HG02798 (cell line): ENCODE data around the gene GAPVD1.

ENCODE experiments used
- ATAC-seq: cut with Tn5 transposase; IDR thresholded peaks from one replicate; pipeline ENCODE4 v1.9.1; 2021; ENCODE audit warnings: mild to moderate bottlenecking; ENCODE audit not compliant: unreplicated experiment, poor library complexity

GAPVD1 gene

GRCh38 chr9:125361837-125362531 is 100.4 kb downstream of the GAPVD1 start:
- ATAC-seq = no peak

- no peak for ATAC-seq
Observed at GRCh38 chr9:125366676-125367075, 105.0 kb downstream of the GAPVD1 start.

- no peak for ATAC-seq
Observed at GRCh38 chr9:125370786-125371185, 109.2 kb downstream of the GAPVD1 start.

GRCh38 chr9:125372441-125373226 is 111.0 kb downstream of the GAPVD1 start:
- no peak for ATAC-seq

GRCh38 chr9:125374443-125375309 is 113.0 kb downstream of the GAPVD1 start:
- peak; percentile 69 for ATAC-seq

GRCh38 chr9:125375820-125376219 is 114.2 kb downstream of the GAPVD1 start:
- no peak for ATAC-seq

- no peak for ATAC-seq
Observed at GRCh38 chr9:125376261-125377226, 114.9 kb downstream of the GAPVD1 start.

- ATAC-seq = no peak
Observed at GRCh38 chr9:125377584-125378250, 116.1 kb downstream of the GAPVD1 start.

- no peak for ATAC-seq
Observed at GRCh38 chr9:125378778-125379177, 117.2 kb downstream of the GAPVD1 start.

- no peak for ATAC-seq
Observed at GRCh38 chr9:125379208-125379607, 117.6 kb downstream of the GAPVD1 start.

- no peak for ATAC-seq
Observed at GRCh38 chr9:125380406-125380805, 118.8 kb downstream of the GAPVD1 start.

GRCh38 chr9:125387861-125388524 is 126.4 kb downstream of the GAPVD1 start:
- ATAC-seq = no peak

- no peak for ATAC-seq
Observed at GRCh38 chr9:125388978-125389377, 127.4 kb downstream of the GAPVD1 start.

GRCh38 chr9:125391704-125392103 is 130.1 kb downstream of the GAPVD1 start:
- ATAC-seq = no peak

- peak; percentile 36 for ATAC-seq
Observed at GRCh38 chr9:125393426-125393825, 131.8 kb downstream of the GAPVD1 start.

- no peak for ATAC-seq
Observed at GRCh38 chr9:125396799-125397198, 135.2 kb downstream of the GAPVD1 start.

- no peak for ATAC-seq
Observed at GRCh38 chr9:125397736-125398135, 136.1 kb downstream of the GAPVD1 start.

- ATAC-seq = no peak
Observed at GRCh38 chr9:125398243-125398642, 136.6 kb downstream of the GAPVD1 start.

GRCh38 chr9:125399165-125399564 is 137.5 kb downstream of the GAPVD1 start:
- ATAC-seq = no peak
